HG02763 (cell line): ENCODE measurements around the gene TXNDC2.
"Not testable (repeated sequence)": the region's sequence is repeated elsewhere in the genome, so short reads cannot be mapped to it uniquely, and the experiment has no call there.

ENCODE experiments used
- ATAC-seq: cut with Tn5 transposase; IDR thresholded peaks from one replicate; pipeline ENCODE4 v1.9.1; 2021; ENCODE audit warnings: mild to moderate bottlenecking, moderate library complexity; ENCODE audit not compliant: unreplicated experiment

The TXNDC2 gene

GRCh38 chr18:9885170-9886004, at the start of gene TXNDC2:
TXNDC2 (plus strand) TSS chr18:9885973; CDS start chr18:9886681, 708 bp downstream.
- no peak for ATAC-seq

- ATAC-seq = no peak
These were observed 47.5 kb upstream of the TXNDC2 start for GRCh38 chr18:9838144-9838877.

- no peak for ATAC-seq
These were observed 46.6 kb upstream of the TXNDC2 start for GRCh38 chr18:9839211-9839610.

- no peak for ATAC-seq
These were observed 45.9 kb upstream of the TXNDC2 start for GRCh38 chr18:9839853-9840252.

- no peak for ATAC-seq
These were observed 44.0 kb upstream of the TXNDC2 start for GRCh38 chr18:9841752-9842151.

GRCh38 chr18:9842448-9842847, 43.3 kb upstream of the TXNDC2 start:
- ATAC-seq = no peak

GRCh38 chr18:9845256-9845655, 40.5 kb upstream of the TXNDC2 start:
- ATAC-seq = no peak

GRCh38 chr18:9846162-9846925, 39.4 kb upstream of the TXNDC2 start:
- ATAC-seq = no peak

- no peak for ATAC-seq
These were observed 37.4 kb upstream of the TXNDC2 start for GRCh38 chr18:9848170-9848879.

GRCh38 chr18:9849407-9850283, 36.1 kb upstream of the TXNDC2 start:
- no peak for ATAC-seq

GRCh38 chr18:9850309-9850708, 35.5 kb upstream of the TXNDC2 start:
- no peak for ATAC-seq

GRCh38 chr18:9851511-9851910, 34.3 kb upstream of the TXNDC2 start:
- no peak for ATAC-seq

- ATAC-seq = no peak
These were observed 33.3 kb upstream of the TXNDC2 start for GRCh38 chr18:9852266-9853081.

GRCh38 chr18:9854801-9855676, 30.7 kb upstream of the TXNDC2 start:
- ATAC-seq = no peak

GRCh38 chr18:9855681-9856080, 30.1 kb upstream of the TXNDC2 start:
- no peak for ATAC-seq

- no peak for ATAC-seq
These were observed 29.7 kb upstream of the TXNDC2 start for GRCh38 chr18:9856092-9856491.

GRCh38 chr18:9857479-9857998, 28.2 kb upstream of the TXNDC2 start:
- ATAC-seq = not testable (repeated sequence)

- no peak for ATAC-seq
These were observed 27.1 kb upstream of the TXNDC2 start for GRCh38 chr18:9858642-9859041.
